ENCODE data around the gene B3GNT8.

GRCh38 chr19:41436674-41436951, 9.4 kb upstream of the B3GNT8 start:
- no peak for TF ChIP-seq TCF7L2 (IDR thresholded peaks at IDR 0.05; ENCODE audit: low read depth, low read length)
- no peak for TF ChIP-seq PATZ1 (CRISPR knock-in tag; IDR thresholded peaks at IDR 0.05; ENCODE audit: borderline replicate concordance)
- no peak for TF ChIP-seq POLR2A (conservative IDR thresholded peaks at IDR 0.05)
- TF ChIP-seq STAT5B (CRISPR knock-in tag; IDR thresholded peaks at IDR 0.05): no peak

Measured in K562 (cell line).